ENCODE results near the gene ADAM12.
"Not testable (repeated sequence)": the region's sequence is repeated elsewhere in the genome, so short reads cannot be mapped to it uniquely, and the experiment has no call there.

The ADAM12 gene

DNA sequence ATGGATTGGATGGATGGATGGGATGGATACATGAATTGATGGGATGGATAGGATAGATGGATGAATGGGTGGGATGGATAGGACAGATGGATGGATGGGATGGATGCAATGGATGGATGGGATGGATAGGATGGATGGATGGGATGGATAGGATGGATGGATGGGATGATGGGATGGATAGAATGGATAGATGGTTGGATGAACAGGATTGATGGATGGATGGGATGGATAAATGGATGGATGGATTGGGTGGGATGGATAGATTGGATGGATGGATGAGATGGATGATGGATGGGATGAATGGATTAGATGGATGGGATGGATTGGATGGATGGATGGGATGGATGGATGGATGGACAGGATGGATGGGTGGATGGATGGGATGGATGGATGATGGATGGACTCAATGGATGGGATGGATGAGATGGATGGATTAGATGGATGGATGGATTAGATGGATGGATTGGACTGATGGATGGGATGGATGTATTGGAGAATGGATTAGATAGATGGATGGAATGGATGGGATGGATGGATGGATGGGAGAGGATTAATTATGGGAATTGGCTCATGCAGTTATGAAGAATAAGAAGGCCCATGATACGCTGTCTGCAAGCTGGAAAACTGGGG lies 136.4 kb downstream of the ADAM12 start:
- H3K27me3 ChIP-seq (ENCODE audit: control insufficient read depth in 1 of 2, insufficient read depth in 2 of 2, low read length in 2 of 2), result no peaks in the 10 kb centered on the region
- no peak overlapping the region for H3K4me3 ChIP-seq (ENCODE audit: low read depth in 1 of 2, low read length in 2 of 2)
- no peaks in the 10 kb centered on the region for H3K4me1 ChIP-seq (ENCODE audit: control insufficient read depth in 1 of 2, insufficient read depth in 2 of 2, low read length in 2 of 2)
- H3K27ac ChIP-seq (ENCODE audit: low read depth, low read length), result no peak overlapping the region
- no peaks in the 10 kb centered on the region for H3K36me3 ChIP-seq (ENCODE audit: control insufficient read depth in 1 of 2, insufficient read depth in 2 of 2, low read length in 2 of 2)
- H3K9ac ChIP-seq (ENCODE audit: low read depth in 1 of 2, low read length in 2 of 2), result no peak overlapping the region
- peaks cover 0 to 5% of the 10 kb centered on the region in 2 donors for H3K9me3 ChIP-seq (ENCODE audit: control insufficient read depth in 1 of 2, low read length in 2 of 2)

- Histone ChIP-seq H3K9me3 (ENCODE audit: control insufficient read depth in 1 of 2, low read length in 2 of 2) (peaks cover 0 to 5% of the 10 kb centered on the region in 2 donors), H3K4me3 (ENCODE audit: low read depth in 1 of 2, low read length in 2 of 2) (no peak overlapping the region), H3K27me3 (ENCODE audit: control insufficient read depth in 1 of 2, insufficient read depth in 2 of 2, low read length in 2 of 2) (no peaks in the 10 kb centered on the region), H3K4me1 (ENCODE audit: control insufficient read depth in 1 of 2, insufficient read depth in 2 of 2, low read length in 2 of 2) (no peaks in the 10 kb centered on the region), H3K27ac (ENCODE audit: low read depth, low read length) (no peak overlapping the region), H3K9ac (ENCODE audit: low read depth in 1 of 2, low read length in 2 of 2) (no peak overlapping the region), H3K36me3 (ENCODE audit: control insufficient read depth in 1 of 2, insufficient read depth in 2 of 2, low read length in 2 of 2) (no peaks in the 10 kb centered on the region)
These were observed 137.6 kb downstream of the ADAM12 start for GRCh38 chr10:126250527-126251310.

DNA sequence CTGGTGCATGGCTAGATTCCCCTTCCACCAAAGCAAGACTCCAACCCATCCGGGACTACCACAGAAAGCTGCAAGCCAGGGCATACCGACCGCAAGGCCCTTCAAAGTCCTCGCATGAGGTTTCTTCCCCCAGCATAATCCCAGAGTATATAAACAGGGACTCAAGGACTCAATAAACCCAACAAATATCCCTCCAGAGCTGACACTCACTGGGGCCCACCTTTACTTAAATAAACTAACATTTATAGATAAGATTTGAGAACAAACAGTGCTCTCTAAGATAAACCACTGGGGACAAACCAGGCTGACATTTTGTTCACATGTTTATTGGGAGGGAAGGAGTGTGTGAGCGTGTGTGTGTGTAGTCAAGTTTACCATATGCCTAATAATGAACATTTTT lies 138.2 kb downstream of the ADAM12 start:
- Histone ChIP-seq H3K9me3 (ENCODE audit: control insufficient read depth in 1 of 2, low read length in 2 of 2) (peaks cover 0 to 5% of the 10 kb centered on the region in 2 donors), H3K4me1 (ENCODE audit: control insufficient read depth in 1 of 2, insufficient read depth in 2 of 2, low read length in 2 of 2) (no peaks in the 10 kb centered on the region), H3K4me3 (ENCODE audit: low read depth in 1 of 2, low read length in 2 of 2) (no peak overlapping the region), H3K9ac (ENCODE audit: low read depth in 1 of 2, low read length in 2 of 2) (no peak overlapping the region), H3K27me3 (ENCODE audit: control insufficient read depth in 1 of 2, insufficient read depth in 2 of 2, low read length in 2 of 2) (no peaks in the 10 kb centered on the region), H3K27ac (ENCODE audit: low read depth, low read length) (no peak overlapping the region), H3K36me3 (ENCODE audit: control insufficient read depth in 1 of 2, insufficient read depth in 2 of 2, low read length in 2 of 2) (no peaks in the 10 kb centered on the region)

DNA sequence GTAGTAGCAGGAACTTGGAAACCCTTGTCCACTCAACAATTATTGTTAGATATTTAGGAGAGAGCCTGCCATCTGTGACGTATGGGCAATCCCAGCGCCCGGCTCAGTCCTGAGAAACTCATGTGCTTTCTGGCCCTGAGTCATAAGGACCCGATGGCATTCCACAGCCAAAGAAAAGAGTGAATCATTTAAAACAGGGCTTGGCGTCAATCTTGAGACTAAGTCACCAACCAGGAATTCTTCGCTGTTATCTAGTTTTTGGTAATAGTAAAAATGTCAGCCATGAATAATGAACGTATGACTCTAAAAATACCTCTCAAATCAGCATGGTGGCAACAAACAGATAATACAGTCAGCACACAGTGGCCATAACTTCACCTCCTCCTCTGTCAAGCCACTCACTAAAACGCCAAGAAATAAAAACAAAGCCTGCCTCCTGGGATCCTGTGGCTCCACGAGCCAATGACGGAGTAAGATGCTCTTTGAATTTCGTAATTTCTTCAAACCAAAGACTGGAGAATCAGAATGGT lies 140.8 kb downstream of the ADAM12 start:
- Histone ChIP-seq H3K4me1 (ENCODE audit: control insufficient read depth in 1 of 2, insufficient read depth in 2 of 2, low read length in 2 of 2) (peaks cover 0 to 5% of the 10 kb centered on the region in 2 donors), H3K27ac (ENCODE audit: low read depth, low read length) (no peak overlapping the region), H3K4me3 (ENCODE audit: low read depth in 1 of 2, low read length in 2 of 2) (no peak overlapping the region), H3K9me3 (ENCODE audit: control insufficient read depth in 1 of 2, low read length in 2 of 2) (peaks cover 0 to 5% of the 10 kb centered on the region in 2 donors), H3K27me3 (ENCODE audit: control insufficient read depth in 1 of 2, insufficient read depth in 2 of 2, low read length in 2 of 2) (no peaks in the 10 kb centered on the region), H3K9ac (ENCODE audit: low read depth in 1 of 2, low read length in 2 of 2) (no peak overlapping the region), H3K36me3 (ENCODE audit: control insufficient read depth in 1 of 2, insufficient read depth in 2 of 2, low read length in 2 of 2) (no peaks in the 10 kb centered on the region)

DNA sequence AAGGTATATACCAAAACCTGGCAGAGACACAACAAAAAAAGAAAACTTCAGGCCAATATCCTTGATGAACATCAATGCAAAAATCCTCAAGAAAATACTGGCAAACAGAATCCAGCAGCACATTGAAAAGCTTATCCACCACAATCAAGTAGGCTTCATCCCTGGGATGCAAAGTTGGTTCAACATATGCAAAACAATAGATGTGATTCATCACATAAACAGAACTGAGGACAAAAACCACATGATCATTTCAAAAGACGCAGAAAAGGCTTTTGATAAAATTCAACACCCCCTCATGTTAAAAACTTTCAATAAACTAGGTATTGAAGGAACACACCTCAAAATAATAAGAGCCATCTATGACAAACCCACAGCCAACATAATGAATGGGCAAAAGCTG lies 141.9 kb downstream of the ADAM12 start:
- not testable (repeated sequence) for H3K36me3 ChIP-seq (ENCODE audit: control insufficient read depth in 1 of 2, insufficient read depth in 2 of 2, low read length in 2 of 2); H3K27ac ChIP-seq (ENCODE audit: low read depth, low read length); H3K4me3 ChIP-seq (ENCODE audit: low read depth in 1 of 2, low read length in 2 of 2); H3K4me1 ChIP-seq (ENCODE audit: control insufficient read depth in 1 of 2, insufficient read depth in 2 of 2, low read length in 2 of 2); H3K27me3 ChIP-seq (ENCODE audit: control insufficient read depth in 1 of 2, insufficient read depth in 2 of 2, low read length in 2 of 2); H3K9me3 ChIP-seq (ENCODE audit: control insufficient read depth in 1 of 2, low read length in 2 of 2); H3K9ac ChIP-seq (ENCODE audit: low read depth in 1 of 2, low read length in 2 of 2)

DNA sequence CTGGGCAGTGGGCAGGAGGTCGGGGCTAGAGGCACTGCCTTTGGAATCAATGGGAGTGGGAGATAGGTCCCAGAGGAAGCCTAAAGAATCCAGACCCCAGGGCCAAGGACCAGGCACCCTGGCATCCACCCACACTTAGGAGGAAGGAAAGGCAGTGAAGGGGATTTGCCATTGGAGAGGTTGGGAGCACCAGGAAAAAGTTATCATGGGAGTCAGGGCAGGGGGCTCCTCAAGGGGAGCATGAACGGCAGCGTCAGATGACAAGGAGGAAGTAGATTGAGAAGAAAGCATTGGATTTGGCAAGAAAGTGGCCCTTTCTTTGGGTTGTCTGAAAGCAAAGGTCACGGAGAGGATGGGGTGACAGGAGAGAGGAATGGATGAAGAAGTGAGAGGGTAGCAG lies 142.8 kb downstream of the ADAM12 start:
- Histone ChIP-seq H3K4me3 (ENCODE audit: low read depth in 1 of 2, low read length in 2 of 2) (no peak overlapping the region), H3K27me3 (ENCODE audit: control insufficient read depth in 1 of 2, insufficient read depth in 2 of 2, low read length in 2 of 2) (no peaks in the 10 kb centered on the region), H3K9me3 (ENCODE audit: control insufficient read depth in 1 of 2, low read length in 2 of 2) (no peaks in the 10 kb centered on the region), H3K27ac (ENCODE audit: low read depth, low read length) (no peak overlapping the region), H3K36me3 (ENCODE audit: control insufficient read depth in 1 of 2, insufficient read depth in 2 of 2, low read length in 2 of 2) (no peaks in the 10 kb centered on the region), H3K4me1 (ENCODE audit: control insufficient read depth in 1 of 2, insufficient read depth in 2 of 2, low read length in 2 of 2) (peaks cover 0 to 5% of the 10 kb centered on the region in 2 donors), H3K9ac (ENCODE audit: low read depth in 1 of 2, low read length in 2 of 2) (no peak overlapping the region)

GRCh38 chr10:126243971-126244370 lies 144.3 kb downstream of the ADAM12 start:
- H3K36me3 ChIP-seq (ENCODE audit: control insufficient read depth in 1 of 2, insufficient read depth in 2 of 2, low read length in 2 of 2), result no peaks in the 10 kb centered on the region
- H3K4me1 ChIP-seq (ENCODE audit: control insufficient read depth in 1 of 2, insufficient read depth in 2 of 2, low read length in 2 of 2), result peaks cover 0 to 5% of the 10 kb centered on the region in 2 donors
- H3K27ac ChIP-seq (ENCODE audit: low read depth, low read length), result no peak overlapping the region
- H3K9ac ChIP-seq (ENCODE audit: low read depth in 1 of 2, low read length in 2 of 2), result no peak overlapping the region
- H3K27me3 ChIP-seq (ENCODE audit: control insufficient read depth in 1 of 2, insufficient read depth in 2 of 2, low read length in 2 of 2), result no peaks in the 10 kb centered on the region
- H3K4me3 ChIP-seq (ENCODE audit: low read depth in 1 of 2, low read length in 2 of 2), result no peak overlapping the region
- H3K9me3 ChIP-seq (ENCODE audit: control insufficient read depth in 1 of 2, low read length in 2 of 2), result no peaks in the 10 kb centered on the region

DNA sequence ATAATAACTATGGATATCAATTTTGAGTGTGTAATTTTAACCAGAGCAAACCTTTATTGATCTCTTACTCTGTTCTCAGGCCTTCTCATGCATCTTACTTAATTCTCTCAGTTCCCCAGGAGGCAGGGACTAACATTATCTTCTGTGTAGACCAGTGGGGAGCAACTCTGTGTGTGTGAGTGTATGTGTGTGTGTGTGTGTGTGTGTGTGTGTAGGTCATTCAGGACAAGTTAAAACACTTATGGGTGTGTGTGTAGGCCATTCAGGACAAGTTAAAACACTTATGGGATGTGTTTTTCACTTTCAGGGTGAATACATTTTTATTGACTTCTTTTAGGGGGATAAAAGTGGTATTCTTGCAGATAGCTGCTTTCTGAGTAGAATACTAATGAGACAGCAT lies 145.0 kb downstream of the ADAM12 start:
- H3K9ac ChIP-seq (ENCODE audit: low read depth in 1 of 2, low read length in 2 of 2), result no peak overlapping the region
- no peaks in the 10 kb centered on the region for H3K27me3 ChIP-seq (ENCODE audit: control insufficient read depth in 1 of 2, insufficient read depth in 2 of 2, low read length in 2 of 2)
- no peak overlapping the region for H3K4me3 ChIP-seq (ENCODE audit: low read depth in 1 of 2, low read length in 2 of 2)
- H3K9me3 ChIP-seq (ENCODE audit: control insufficient read depth in 1 of 2, low read length in 2 of 2), result no peaks in the 10 kb centered on the region
- H3K4me1 ChIP-seq (ENCODE audit: control insufficient read depth in 1 of 2, insufficient read depth in 2 of 2, low read length in 2 of 2), result peaks cover 0 to 5% of the 10 kb centered on the region in 2 donors
- no peak overlapping the region for H3K27ac ChIP-seq (ENCODE audit: low read depth, low read length)
- H3K36me3 ChIP-seq (ENCODE audit: control insufficient read depth in 1 of 2, insufficient read depth in 2 of 2, low read length in 2 of 2), result no peaks in the 10 kb centered on the region

DNA sequence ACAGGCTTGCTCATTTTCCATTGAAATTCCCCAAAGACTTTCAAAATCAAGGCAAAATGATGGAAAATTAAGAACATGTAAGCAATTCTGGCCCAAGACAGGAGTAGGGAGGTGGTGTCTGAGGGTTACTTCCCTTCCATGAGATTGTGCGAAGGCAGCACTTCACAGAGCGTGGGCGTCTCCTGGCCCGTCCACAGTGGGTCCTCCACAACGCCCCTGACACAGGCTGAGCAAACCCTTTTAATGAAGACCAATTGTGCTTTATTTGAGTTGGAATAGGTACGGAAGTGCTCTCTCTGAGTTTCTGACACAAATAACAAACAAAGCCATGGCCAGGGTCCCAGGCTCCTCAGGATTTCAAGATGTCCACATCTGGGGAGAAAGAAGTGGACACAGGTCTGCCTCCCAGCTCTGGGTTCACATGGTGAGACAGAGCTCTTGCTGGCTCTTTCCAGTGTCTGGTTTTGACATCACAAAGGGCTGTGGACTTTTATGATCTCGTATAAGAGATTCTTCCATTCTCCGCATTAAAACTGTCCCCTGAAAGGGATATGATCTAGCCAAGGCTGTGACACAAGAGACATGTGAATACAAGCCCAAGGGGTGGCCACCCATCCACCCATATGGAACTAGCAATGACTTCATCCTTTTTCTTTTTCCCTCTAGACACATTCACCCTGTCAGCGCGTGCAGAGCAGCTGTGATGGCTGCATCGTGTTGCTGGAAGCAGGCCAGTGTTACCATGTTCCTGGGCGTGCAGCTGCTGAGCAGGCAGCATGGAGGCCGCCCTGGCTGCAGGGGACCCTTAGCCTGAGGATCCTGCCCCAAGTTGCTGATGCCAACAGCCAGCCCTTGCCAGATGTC lies 145.6 kb downstream of the ADAM12 start:
- no peak overlapping the region for H3K9ac ChIP-seq (ENCODE audit: low read depth in 1 of 2, low read length in 2 of 2)
- no peaks in the 10 kb centered on the region for H3K36me3 ChIP-seq (ENCODE audit: control insufficient read depth in 1 of 2, insufficient read depth in 2 of 2, low read length in 2 of 2)
- peaks cover 0 to 5% of the 10 kb centered on the region in 2 donors for H3K4me1 ChIP-seq (ENCODE audit: control insufficient read depth in 1 of 2, insufficient read depth in 2 of 2, low read length in 2 of 2)
- no peak overlapping the region for H3K27ac ChIP-seq (ENCODE audit: low read depth, low read length)
- H3K27me3 ChIP-seq (ENCODE audit: control insufficient read depth in 1 of 2, insufficient read depth in 2 of 2, low read length in 2 of 2), result no peaks in the 10 kb centered on the region
- H3K4me3 ChIP-seq (ENCODE audit: low read depth in 1 of 2, low read length in 2 of 2), result no peak overlapping the region
- H3K9me3 ChIP-seq (ENCODE audit: control insufficient read depth in 1 of 2, low read length in 2 of 2), result no peaks in the 10 kb centered on the region

GRCh38 chr10:126240483-126240882 lies 147.8 kb downstream of the ADAM12 start:
- Histone ChIP-seq H3K27ac (ENCODE audit: low read depth, low read length) (no peak overlapping the region), H3K4me1 (ENCODE audit: control insufficient read depth in 1 of 2, insufficient read depth in 2 of 2, low read length in 2 of 2) (peaks cover 0 to 5% of the 10 kb centered on the region in 2 donors), H3K27me3 (ENCODE audit: control insufficient read depth in 1 of 2, insufficient read depth in 2 of 2, low read length in 2 of 2) (no peaks in the 10 kb centered on the region), H3K36me3 (ENCODE audit: control insufficient read depth in 1 of 2, insufficient read depth in 2 of 2, low read length in 2 of 2) (no peaks in the 10 kb centered on the region), H3K4me3 (ENCODE audit: low read depth in 1 of 2, low read length in 2 of 2) (no peak overlapping the region), H3K9ac (ENCODE audit: low read depth in 1 of 2, low read length in 2 of 2) (no peak overlapping the region), H3K9me3 (ENCODE audit: control insufficient read depth in 1 of 2, low read length in 2 of 2) (no peaks in the 10 kb centered on the region)
